ENCODE measurements around the gene CLDN10.

Gene CLDN10

DNA sequence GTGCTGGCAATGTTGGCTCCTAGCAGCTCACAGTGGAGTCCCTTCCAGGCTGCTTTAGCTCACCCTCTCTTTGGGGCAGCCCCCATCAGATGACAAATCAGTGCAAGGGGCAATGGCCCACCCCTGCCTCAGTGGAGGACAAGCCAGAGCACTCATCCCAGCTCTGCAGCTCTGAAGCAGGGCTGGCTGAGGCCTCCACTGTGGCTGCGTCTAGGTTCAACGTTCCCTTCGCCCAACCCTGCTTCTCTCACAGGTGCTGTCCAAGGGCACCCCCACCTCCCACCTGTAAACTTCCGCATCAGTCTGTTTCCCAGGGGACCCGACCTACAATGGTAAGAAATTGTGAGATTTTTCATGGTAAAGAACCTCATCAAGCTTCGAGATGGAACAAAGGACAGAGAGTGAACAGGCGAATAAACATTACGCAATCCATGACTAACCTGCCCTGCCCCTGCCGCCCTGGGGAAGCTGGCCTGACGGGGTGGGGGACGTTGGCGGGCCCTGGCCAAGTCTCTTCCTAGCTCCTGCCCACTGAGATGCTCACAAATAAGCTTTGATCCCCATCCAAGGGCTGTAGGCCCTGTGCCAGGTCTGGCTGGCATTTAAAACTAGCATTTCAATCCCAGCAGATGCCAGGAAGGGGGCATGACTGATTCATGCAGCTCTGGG lies 51.5 kb downstream of the CLDN10 start:
- no peak for DNase-seq

GRCh38 chr13:95604556-95604915 lies 52.0 kb downstream of the CLDN10 start:
- DNase-seq: no peak

GRCh38 chr13:95605448-95606125 lies 53.1 kb downstream of the CLDN10 start:
- DNase-seq: no peak

DNA sequence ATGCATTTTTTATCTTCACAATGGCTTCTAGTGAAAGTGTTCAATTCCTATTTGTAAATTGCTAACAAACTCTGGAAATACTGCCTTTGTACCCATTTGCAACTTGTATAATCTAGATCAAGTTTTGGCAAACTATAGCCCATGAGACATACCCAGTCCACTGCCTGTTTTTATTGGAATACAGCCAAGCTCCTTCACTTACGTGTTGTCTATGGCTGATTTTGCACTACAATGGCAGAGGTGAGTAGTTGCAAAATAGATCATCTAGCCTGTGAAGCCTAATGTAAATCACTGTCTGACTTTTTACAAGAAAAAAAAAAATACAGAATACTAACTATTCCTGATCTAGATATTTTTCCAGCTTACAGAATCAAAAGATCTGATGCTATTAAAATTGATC lies 54.8 kb downstream of the CLDN10 start:
- no peak for DNase-seq

GRCh38 chr13:95608640-95609323 lies 56.3 kb downstream of the CLDN10 start:
- DNase-seq: no peak

GRCh38 chr13:95614641-95615245 lies 62.2 kb downstream of the CLDN10 start:
- DNase-seq: no peak

DNA sequence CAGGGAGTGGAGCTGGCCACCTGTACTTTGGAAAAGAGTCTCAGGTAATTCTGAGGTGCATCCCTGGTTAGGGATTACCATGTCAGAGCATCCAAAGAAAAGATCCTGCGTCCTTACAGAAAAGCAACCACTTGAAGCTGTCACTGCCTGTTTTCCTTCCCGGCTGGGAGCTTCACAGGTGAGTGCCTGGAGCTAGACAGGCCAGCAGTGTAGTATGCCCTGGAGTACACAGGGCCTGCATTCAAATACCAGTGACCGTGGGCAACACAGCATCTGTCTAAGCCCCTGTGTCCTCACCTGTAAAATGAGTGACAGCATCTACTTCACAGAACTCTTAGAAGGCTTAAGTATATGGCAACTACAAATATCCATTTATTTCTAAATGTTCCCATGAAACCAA lies 63.0 kb downstream of the CLDN10 start:
- no peak for DNase-seq

DNA sequence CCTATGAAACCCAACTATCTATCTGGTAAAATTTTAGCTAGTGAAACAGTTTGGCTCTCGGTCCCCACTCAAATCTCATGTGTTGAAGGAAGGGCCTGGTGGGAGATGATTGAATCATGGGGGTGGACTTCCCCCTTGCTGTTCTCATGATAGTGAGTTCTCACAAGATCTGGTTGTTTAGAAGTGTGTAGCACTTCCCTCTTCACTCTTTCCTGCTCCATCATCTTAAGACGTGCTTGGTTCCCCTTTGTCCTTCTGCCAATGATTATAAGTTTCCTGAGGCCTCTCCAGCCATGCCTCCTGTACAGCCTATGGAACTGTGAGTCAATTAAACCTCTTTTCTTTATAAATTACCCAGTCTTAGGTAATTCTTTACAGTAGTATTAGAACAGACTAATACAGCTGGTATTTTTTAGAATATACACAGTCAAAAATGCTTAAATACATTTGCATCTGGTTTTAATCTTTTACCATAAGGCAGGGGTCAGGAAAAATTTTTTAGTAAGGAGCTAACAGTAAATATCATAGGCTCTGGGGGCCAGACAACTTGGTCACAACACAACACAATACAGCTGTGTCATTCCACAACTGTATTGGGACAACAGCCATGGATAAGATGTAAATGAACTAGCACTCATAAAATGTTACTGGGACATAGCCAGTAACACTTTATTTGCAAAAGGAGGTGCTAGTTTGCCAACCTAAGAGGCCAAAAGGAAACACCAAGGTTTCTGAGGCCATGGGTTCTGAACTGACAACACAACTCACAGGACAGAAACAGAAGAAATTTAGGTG lies 67.7 kb downstream of the CLDN10 start:
- DNase-seq: no peak

- no peak for DNase-seq
Observed at GRCh38 chr13:95620825-95621498, 68.4 kb downstream of the CLDN10 start.

- DNase-seq: no peak
Observed at GRCh38 chr13:95623141-95623540, 70.6 kb downstream of the CLDN10 start.

- no peak for DNase-seq
Observed at GRCh38 chr13:95624020-95624419, 71.5 kb downstream of the CLDN10 start.

DNA sequence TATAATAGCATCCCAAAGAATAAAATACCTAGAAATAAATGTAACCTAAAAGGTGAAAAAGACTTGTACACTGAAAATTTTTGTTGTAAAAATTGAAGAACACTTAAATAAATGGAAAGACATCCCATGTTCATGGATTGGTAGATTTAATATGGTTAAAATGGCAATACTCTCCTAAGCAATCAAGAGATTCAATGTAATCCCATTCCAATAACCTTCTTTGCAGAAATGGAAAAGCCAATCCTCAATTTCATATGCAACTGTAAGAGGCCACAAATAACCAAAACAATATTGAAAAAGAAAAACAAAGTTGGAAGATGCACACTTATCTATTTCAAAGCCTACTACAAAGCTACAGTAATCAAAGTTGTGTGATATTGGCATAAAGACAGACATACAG lies 74.2 kb downstream of the CLDN10 start:
- no peak for DNase-seq

DNA sequence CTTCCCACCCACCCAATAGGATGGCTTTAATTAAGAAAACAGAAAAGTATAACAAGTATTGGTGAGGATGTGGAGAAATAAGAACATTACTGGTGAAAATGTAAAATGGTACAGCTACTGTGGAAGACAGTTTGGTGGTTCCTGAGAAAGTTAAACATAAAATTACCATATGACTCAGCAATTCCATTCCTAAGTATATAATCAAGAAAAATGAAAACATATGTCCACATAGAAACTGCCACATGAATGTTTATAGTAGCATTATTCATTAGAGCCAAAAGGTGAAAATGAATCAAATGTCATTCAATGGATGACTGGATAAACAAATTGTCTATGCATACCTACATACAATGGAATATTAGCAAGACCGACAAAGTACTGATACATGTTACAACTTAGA lies 75.1 kb downstream of the CLDN10 start:
- DNase-seq: no peak

- DNase-seq: no peak
Observed at GRCh38 chr13:95628488-95628887, 76.0 kb downstream of the CLDN10 start.

DNA sequence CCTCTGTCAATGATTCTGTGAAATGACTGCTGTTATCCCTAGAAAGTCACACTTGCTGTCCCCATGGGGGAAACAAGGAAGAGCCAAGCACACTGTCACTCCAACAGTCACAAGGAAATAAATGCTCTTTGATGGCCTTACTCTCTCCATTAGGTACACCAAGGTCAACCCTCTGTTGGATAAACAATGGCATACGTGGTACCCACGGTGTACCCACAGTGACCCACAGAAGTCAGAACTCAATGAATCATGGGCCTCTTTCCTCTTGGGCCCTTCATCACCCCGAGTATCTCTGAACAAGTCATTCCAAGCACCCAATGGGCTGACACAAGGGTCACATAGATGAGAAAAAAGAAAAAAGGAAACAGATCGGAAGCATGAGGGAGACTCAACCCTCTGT lies 76.6 kb downstream of the CLDN10 start:
- DNase-seq: no peak
